ENCODE data around the gene SETD2. TPM values are rescaled to one million over a fixed set of nuclear protein-coding genes. Genes with fewer than 3 reads are reported as not detected.
A peak's percentile ranks its signal among the peaks of the same experiment; 100 is the strongest.

Gene SETD2
- total and polyA plus RNA-seq, 2 donors (not counting 1 experiment from before 2014, with no cell fraction given) = 22.6 to 91.4 TPM

- POLR2A ChIA-PET = no interaction called here
- intact Hi-C loops (cut with micrococcal nuclease) = loop anchor here (10.0 kb wide), 1 partner anchor 242 kb away; no protein-coding TSS in a partner anchor
Measured at GRCh38 chr3:47082519-47082918, 81.4 kb downstream of the SETD2 start.

DNA sequence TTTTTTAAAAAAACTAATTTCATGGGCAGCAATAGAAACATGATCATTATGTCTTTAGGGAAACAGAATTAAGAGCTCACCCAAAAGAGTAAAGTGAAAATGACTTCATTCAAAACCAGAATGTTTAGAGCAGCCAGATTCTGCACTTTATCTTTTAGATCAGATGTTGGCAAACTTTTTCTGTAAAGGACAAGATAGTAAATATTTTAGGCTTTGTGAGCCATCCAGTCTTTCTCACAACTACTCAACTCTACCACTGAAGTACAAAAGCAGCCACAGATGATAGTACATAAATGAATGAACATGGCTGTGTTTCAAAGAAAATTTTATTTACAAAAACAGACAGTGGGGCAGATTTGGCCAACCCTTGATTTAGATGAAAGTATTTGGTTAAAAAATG is 84.5 kb downstream of the SETD2 start:
- Mint-ChIP-seq H3K27ac (no peak overlapping the region), H3K27me3 (no peaks in the 10 kb centered on the region), H3K4me3 (no peak overlapping the region), H3K9me3 (ENCODE audit: insufficient read depth) (no peaks in the 10 kb centered on the region), H3K4me1 (peaks cover 17% of the 10 kb centered on the region)
- Histone ChIP-seq H3K4me3 (ENCODE audit: control extremely low read depth in 1 of 5, extremely low read depth in 1 of 5, insufficient read depth in 1 of 5, low read depth in 2 of 5, low read length in 4 of 5) (no peak overlapping the region), H3K36me3 (replicated peaks in 1 of 2; ENCODE audit: control extremely low read depth in 1 of 2, control insufficient read depth in 1 of 2, extremely low read depth in 1 of 2, insufficient read depth in 2 of 2, low read length in 1 of 2) (peaks cover 10 to 59% of the 10 kb centered on the region in 2 experiments), H2AFZ (ENCODE audit: insufficient read depth, low read depth, low read length, poor library complexity, severe bottlenecking) (no peak overlapping the region), H3K27ac (ENCODE audit: low read length in 2 of 2) (no peak overlapping the region), H3K9ac (ENCODE audit: low read length) (no peak overlapping the region), H3K4me2 (replicated peaks; ENCODE audit: low read depth, low read length, poor library complexity, severe bottlenecking) (no peak overlapping the region), H4K20me1 (ENCODE audit: control insufficient read depth, insufficient read depth, low read length, poor library complexity, severe bottlenecking) (peaks cover 6% of the 10 kb centered on the region), H3K27me3 (replicated peaks in 1 of 4; ENCODE audit: control extremely low read depth in 1 of 4, control insufficient read depth in 3 of 4, insufficient read depth in 4 of 4, low read length in 3 of 4) (no peaks in the 10 kb centered on the region), H3K79me2 (ENCODE audit: control insufficient read depth, insufficient read depth, low read length) (peaks cover 44% of the 10 kb centered on the region), H3K9me3 (ENCODE audit: control extremely low read depth in 1 of 3, control insufficient read depth in 2 of 3, insufficient read depth in 1 of 3, low read length in 2 of 3) (no peaks in the 10 kb centered on the region), H3K4me1 (ENCODE audit: control insufficient read depth in 2 of 2, insufficient read depth in 2 of 2, low read length in 2 of 2) (peaks cover 0 to 6% of the 10 kb centered on the region in 2 donors)
- ChIA-PET CTCF (interaction anchor here (0.9 to 1.1 kb wide), 2 partner anchors 170 to 744 kb away, joined by 3 read pairs; no protein-coding TSS in a partner anchor), POLR2A (no interaction called here)
- TF ChIP-seq EZH2 (IDR thresholded peaks at IDR 0.05; ENCODE audit: borderline replicate concordance, insufficient read depth, low read depth, low read length, poor library complexity, severe bottlenecking) = no peak
- TF ChIP-seq CTCF (IDR thresholded peaks at IDR 0.05) = no peak
- DNase-seq (no peak), ATAC-seq (ENCODE audit: low read depth) (no peak)
- intact Hi-C loops (cut with micrococcal nuclease) = no loop called here

More at GRCh38 chr3:47082519-47082918, 81.4 kb downstream of the SETD2 start:
- no peaks in the 10 kb centered on the region for H3K9me3 ChIP-seq (ENCODE audit: control extremely low read depth in 1 of 3, control insufficient read depth in 2 of 3, insufficient read depth in 1 of 3, low read length in 2 of 3)
- H3K4me1 ChIP-seq (ENCODE audit: control insufficient read depth in 2 of 2, insufficient read depth in 2 of 2, low read length in 2 of 2) = peaks cover 0 to 6% of the 10 kb centered on the region in 2 donors
- H3K27me3 Mint-ChIP-seq = no peaks in the 10 kb centered on the region
- CTCF ChIA-PET = interaction anchor here (1.5 to 1.7 kb wide), 2 partner anchors 159 to 241 kb away, joined by 5 to 7 read pairs; no protein-coding TSS in a partner anchor
- no peak overlapping the region for H2AFZ ChIP-seq (ENCODE audit: insufficient read depth, low read depth, low read length, poor library complexity, severe bottlenecking)
- peak overlapping the region in 1 of 2 donors; percentile 54 for H3K27ac ChIP-seq (ENCODE audit: low read length in 2 of 2)
- peak overlapping the region; percentile 9 for H3K4me3 Mint-ChIP-seq
- ATAC-seq (ENCODE audit: low read depth) (no peak), DNase-seq (no peak)
- H3K9ac ChIP-seq (ENCODE audit: low read length) = no peak overlapping the region
- H3K4me2 ChIP-seq (replicated peaks; ENCODE audit: low read depth, low read length, poor library complexity, severe bottlenecking) = no peak overlapping the region
- H3K36me3 ChIP-seq (replicated peaks in 1 of 2; ENCODE audit: control extremely low read depth in 1 of 2, control insufficient read depth in 1 of 2, extremely low read depth in 1 of 2, insufficient read depth in 2 of 2, low read length in 1 of 2) = peaks cover 8 to 74% of the 10 kb centered on the region in 2 experiments
- H3K4me3 ChIP-seq (ENCODE audit: control extremely low read depth in 1 of 5, extremely low read depth in 1 of 5, insufficient read depth in 1 of 5, low read depth in 2 of 5, low read length in 4 of 5) = peak overlapping the region in 1 of 5 experiments; percentile 9
- peak overlapping the region; percentile 64 for H3K27ac Mint-ChIP-seq
- peaks cover 10% of the 10 kb centered on the region for H4K20me1 ChIP-seq (ENCODE audit: control insufficient read depth, insufficient read depth, low read length, poor library complexity, severe bottlenecking)
- peaks cover 24% of the 10 kb centered on the region for H3K79me2 ChIP-seq (ENCODE audit: control insufficient read depth, insufficient read depth, low read length)
- no peaks in the 10 kb centered on the region for H3K27me3 ChIP-seq (replicated peaks in 1 of 4; ENCODE audit: control extremely low read depth in 1 of 4, control insufficient read depth in 3 of 4, insufficient read depth in 4 of 4, low read length in 3 of 4)
- TF ChIP-seq CTCF (IDR thresholded peaks at IDR 0.05) = no peak
- H3K9me3 Mint-ChIP-seq (ENCODE audit: insufficient read depth) = no peaks in the 10 kb centered on the region
- no CpG with 5 or more reads among the region's 1 CpG for WGBS (ENCODE audit: insufficient coverage)
- peaks cover 17% of the 10 kb centered on the region for H3K4me1 Mint-ChIP-seq

Measured in B cell (primary cell).